ENCODE measurements around the gene BAHCC1.

GRCh38 chr17:81365148-81365600 is 30.1 kb upstream of the BAHCC1 start:
- no peak for TF ChIP-seq CTCF (IDR thresholded peaks at IDR 0.05)
- TF ChIP-seq POLR2A (IDR thresholded peaks at IDR 0.05) = peak; percentile 15
- TF ChIP-seq POLR2AphosphoS5 (IDR thresholded peaks at IDR 0.05) = no peak
